Vagina (tissue), 2 donors: ENCODE measurements around the gene NXPH3.

ENCODE experiments used
- POLR2A ChIP-seq, 2 donors: fragments of 450-650 bp; IDR thresholded peaks; one replicate each; pipeline ENCODE4 v1.6.1; 2017; ENCODE audit warnings: antibody characterized with exemption in 2 of 2, mild to moderate bottlenecking in 2 of 2, moderate library complexity in 2 of 2
- TF ChIP-seq, protein P1 (sequence below), 3 experiments: fragments of 450-650 bp in 2 of 3; fragments of 200-600 bp in 1 of 3; sonication (generic) in 1 of 3; IDR thresholded peaks; one replicate each; pipeline ENCODE4 v1.5.1; 2017 to 2019; ENCODE audit warnings: antibody characterized with exemption in 3 of 3, mild to moderate bottlenecking in 2 of 3, moderate library complexity in 2 of 3

DNA sequence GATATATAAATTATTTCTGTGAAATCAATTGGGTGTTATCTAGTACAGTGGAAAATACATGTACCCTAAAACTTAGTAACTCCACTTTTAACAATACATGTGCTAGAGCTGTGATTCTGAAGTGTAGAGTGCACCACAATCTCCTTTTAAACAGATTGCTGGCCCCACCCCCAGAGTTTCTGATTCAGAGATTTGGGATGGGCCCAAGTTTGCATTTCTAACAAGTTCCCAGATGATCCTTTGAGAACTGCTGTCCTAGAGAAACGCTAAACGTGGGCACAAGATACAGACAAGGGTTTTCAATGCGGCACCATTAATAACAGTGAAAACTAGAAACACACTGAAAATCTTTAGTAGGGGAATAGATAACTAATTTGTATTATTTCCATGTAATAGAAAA, 49.2 kb downstream of the NXPH3 start:
- TF ChIP-seq POLR2A (IDR thresholded peaks at IDR 0.05), result no peak
- TF ChIP-seq, protein P1, sequence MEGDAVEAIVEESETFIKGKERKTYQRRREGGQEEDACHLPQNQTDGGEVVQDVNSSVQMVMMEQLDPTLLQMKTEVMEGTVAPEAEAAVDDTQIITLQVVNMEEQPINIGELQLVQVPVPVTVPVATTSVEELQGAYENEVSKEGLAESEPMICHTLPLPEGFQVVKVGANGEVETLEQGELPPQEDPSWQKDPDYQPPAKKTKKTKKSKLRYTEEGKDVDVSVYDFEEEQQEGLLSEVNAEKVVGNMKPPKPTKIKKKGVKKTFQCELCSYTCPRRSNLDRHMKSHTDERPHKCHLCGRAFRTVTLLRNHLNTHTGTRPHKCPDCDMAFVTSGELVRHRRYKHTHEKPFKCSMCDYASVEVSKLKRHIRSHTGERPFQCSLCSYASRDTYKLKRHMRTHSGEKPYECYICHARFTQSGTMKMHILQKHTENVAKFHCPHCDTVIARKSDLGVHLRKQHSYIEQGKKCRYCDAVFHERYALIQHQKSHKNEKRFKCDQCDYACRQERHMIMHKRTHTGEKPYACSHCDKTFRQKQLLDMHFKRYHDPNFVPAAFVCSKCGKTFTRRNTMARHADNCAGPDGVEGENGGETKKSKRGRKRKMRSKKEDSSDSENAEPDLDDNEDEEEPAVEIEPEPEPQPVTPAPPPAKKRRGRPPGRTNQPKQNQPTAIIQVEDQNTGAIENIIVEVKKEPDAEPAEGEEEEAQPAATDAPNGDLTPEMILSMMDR (IDR thresholded peaks at IDR 0.05), result no peak
